Suprapubic skin (tissue), 4 donors: ENCODE data around the gene RPS10. TPM values are rescaled to one million over a fixed set of nuclear protein-coding genes. Genes with fewer than 3 reads are reported as not detected.
"Not testable (repeated sequence)": the region's sequence is repeated elsewhere in the genome, so short reads cannot be mapped to it uniquely, and the experiment has no call there.

Experiments
- DNase-seq, 2 donors: peaks; one replicate each; pipeline ENCODE4 v3.0.0-alpha.2; 2019; ENCODE audit warnings: low spot score in 2 of 2
- H3K27ac ChIP-seq: fragments of 200-600 bp; sonication (generic); one replicate; pipeline ENCODE4 v1.5.1; 2019
- H3K27me3 ChIP-seq: fragments of 200-600 bp; sonication (generic); one replicate; pipeline ENCODE4 v1.5.1; 2019
- H3K36me3 ChIP-seq: fragments of 200-600 bp; sonication (generic); one replicate; pipeline ENCODE4 v1.5.1; 2019
- H3K4me1 ChIP-seq: fragments of 200-600 bp; sonication (generic); one replicate; pipeline ENCODE4 v1.5.1; 2019
- H3K4me3 ChIP-seq: fragments of 200-600 bp; sonication (generic); one replicate; pipeline ENCODE4 v1.5.1; 2019; ENCODE audit warnings: mild to moderate bottlenecking
- H3K9me3 ChIP-seq: fragments of 200-600 bp; sonication (generic); one replicate; pipeline ENCODE4 v1.5.1; 2019
- EP300 ChIP-seq: sonication (generic); formaldehyde crosslinking; IDR thresholded peaks from one replicate; pipeline ENCODE4 v1.6.1; 2017; ENCODE audit warnings: antibody characterized with exemption
- POLR2A ChIP-seq, 2 donors: fragments of 450-650 bp; IDR thresholded peaks; one replicate each; pipeline ENCODE4 v1.6.1; 2017; ENCODE audit warnings: antibody characterized with exemption in 2 of 2, mild to moderate bottlenecking in 2 of 2, moderate library complexity in 2 of 2
- POLR2AphosphoS5 ChIP-seq, 3 donors: sonication (generic); formaldehyde crosslinking; IDR thresholded peaks; one replicate each; pipeline ENCODE4 v1.6.1; 2017; ENCODE audit warnings: antibody characterized with exemption in 3 of 3
- WGBS: methylation state at CpG from one replicate; pipeline ENCODE4 v1.1.5; 2018; 5-methylcytosine and 5-hydroxymethylcytosine counted together
- total RNA-seq, 4 donors: library from RNA; depleted of rRNA; stranded (reverse); fragments of >200 nt; gene quantifications; one replicate each; pipeline ENCODE4 v1.1.0, GENCODE V29; 2016
- TF ChIP-seq, protein P1 (sequence below), 2 donors: fragments of 200-600 bp in 1 of 2; fragments of 450-650 bp in 1 of 2; sonication (generic) in 1 of 2; IDR thresholded peaks; one replicate each; pipeline ENCODE4 v1.5.1; 2016 to 2019; ENCODE audit warnings: antibody characterized with exemption in 2 of 2, mild to moderate bottlenecking in 1 of 2, moderate library complexity in 1 of 2

The RPS10 gene
- total RNA-seq, 4 donors from 2014 or later, result 1,674 to 3,777 (median 3,332) TPM

DNA sequence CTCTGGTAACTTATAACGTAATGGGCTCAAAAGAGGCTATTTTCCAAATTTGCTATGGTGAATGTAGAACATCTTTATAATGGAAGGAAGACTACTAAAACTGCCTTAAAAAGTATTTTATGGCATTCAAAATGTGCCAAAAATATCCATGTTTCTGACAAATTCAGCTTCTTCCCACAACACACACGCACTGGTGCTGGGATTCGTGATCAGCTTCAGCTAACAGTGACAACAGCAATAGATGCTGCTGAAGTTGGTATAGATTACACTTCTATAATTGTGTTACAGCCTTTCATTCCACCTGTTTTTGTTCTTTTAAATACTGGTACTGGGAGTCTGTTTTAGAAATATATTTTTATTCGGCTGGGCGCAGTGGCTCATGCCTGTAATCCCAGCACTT is 52.4 kb downstream of the RPS10 start:
- Histone ChIP-seq H3K9me3 (no peaks in the 10 kb centered on the region), H3K27me3 (no peaks in the 10 kb centered on the region), H3K4me3 (no peak overlapping the region), H3K36me3 (no peaks in the 10 kb centered on the region), H3K4me1 (no peaks in the 10 kb centered on the region), H3K27ac (no peak overlapping the region)
- TF ChIP-seq POLR2A (IDR thresholded peaks at IDR 0.05) (no peak), POLR2AphosphoS5 (IDR thresholded peaks at IDR 0.05) (no peak), EP300 (no peak)
- TF ChIP-seq, protein P1, sequence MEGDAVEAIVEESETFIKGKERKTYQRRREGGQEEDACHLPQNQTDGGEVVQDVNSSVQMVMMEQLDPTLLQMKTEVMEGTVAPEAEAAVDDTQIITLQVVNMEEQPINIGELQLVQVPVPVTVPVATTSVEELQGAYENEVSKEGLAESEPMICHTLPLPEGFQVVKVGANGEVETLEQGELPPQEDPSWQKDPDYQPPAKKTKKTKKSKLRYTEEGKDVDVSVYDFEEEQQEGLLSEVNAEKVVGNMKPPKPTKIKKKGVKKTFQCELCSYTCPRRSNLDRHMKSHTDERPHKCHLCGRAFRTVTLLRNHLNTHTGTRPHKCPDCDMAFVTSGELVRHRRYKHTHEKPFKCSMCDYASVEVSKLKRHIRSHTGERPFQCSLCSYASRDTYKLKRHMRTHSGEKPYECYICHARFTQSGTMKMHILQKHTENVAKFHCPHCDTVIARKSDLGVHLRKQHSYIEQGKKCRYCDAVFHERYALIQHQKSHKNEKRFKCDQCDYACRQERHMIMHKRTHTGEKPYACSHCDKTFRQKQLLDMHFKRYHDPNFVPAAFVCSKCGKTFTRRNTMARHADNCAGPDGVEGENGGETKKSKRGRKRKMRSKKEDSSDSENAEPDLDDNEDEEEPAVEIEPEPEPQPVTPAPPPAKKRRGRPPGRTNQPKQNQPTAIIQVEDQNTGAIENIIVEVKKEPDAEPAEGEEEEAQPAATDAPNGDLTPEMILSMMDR (IDR thresholded peaks at IDR 0.05), result no peak
- DNase-seq, result no peak
- WGBS, result 91% methylated on average over 5 of the region's 5 CpGs

DNA sequence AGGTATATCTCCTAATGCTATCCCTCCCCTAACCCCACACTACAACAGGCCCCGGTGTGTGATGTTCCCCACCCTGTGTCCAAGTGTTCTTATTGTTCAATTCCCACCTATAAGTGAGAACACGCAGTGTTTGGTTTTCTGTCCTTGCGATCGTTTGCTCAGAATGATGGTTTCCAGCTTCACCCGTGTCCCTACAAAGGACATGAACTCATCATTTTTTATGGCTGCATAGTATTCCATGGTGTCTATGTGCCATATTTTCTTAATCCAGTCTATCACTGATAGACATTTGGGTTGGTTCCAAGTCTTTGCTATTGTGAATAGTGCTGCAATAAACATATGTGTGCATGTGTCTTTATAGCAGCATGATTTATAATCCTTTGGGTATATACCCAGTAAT is 54.0 kb downstream of the RPS10 start:
- not testable (repeated sequence) for DNase-seq

DNA sequence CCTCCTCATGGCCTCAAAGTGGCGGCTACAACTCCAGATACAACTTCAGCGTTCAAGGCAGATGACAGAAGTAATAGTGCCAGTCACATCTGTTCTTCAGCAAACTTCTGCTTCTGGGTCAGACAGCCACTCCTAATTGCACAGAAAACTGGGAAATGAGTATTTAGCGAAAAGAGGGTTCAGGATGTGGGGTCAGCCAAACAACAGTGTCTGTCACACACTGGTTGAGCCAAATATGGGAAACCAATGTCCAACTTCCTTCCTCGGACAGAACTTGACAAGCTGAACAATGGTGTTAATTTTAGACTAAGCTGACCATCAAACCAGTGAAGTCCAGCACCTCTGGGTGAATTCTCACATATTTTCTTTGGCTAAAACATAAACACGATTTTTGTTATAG is 55.5 kb downstream of the RPS10 start:
- Histone ChIP-seq H3K36me3 (no peaks in the 10 kb centered on the region), H3K9me3 (no peaks in the 10 kb centered on the region), H3K4me3 (no peak overlapping the region), H3K4me1 (no peaks in the 10 kb centered on the region), H3K27ac (no peak overlapping the region), H3K27me3 (no peaks in the 10 kb centered on the region)
- DNase-seq, result no peak
- WGBS, result 73% methylated on average over 5 of the region's 5 CpGs
- no peak for TF ChIP-seq POLR2AphosphoS5 (IDR thresholded peaks at IDR 0.05)

More for the DNA sequence above, 54.0 kb downstream of the RPS10 start:
- H3K27ac ChIP-seq, H3K36me3 ChIP-seq, H3K9me3 ChIP-seq, H3K27me3 ChIP-seq, H3K4me1 ChIP-seq, H3K4me3 ChIP-seq: not testable (repeated sequence)
- WGBS, result 96% methylated on average over 5 of the region's 5 CpGs

DNA sequence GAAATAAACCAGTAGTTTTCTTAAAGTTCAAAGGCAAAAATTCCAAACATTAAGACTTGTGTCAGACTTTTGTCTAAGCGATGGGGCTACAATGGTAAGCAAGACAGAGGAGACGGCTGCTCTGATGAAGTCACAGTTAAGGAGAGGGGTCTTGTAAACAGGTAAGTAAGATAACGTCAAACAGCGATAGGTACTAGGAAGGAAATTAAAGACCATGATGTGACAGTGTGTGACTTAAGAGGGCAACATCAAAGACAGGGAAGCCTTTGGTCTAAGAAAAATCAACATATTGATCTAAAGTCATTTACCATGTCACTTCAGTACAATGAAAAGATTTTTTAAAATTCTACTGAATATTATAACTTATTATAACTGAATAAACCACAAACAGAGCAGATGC is 56.5 kb downstream of the RPS10 start:
- H3K27me3 ChIP-seq, result no peaks in the 10 kb centered on the region
- H3K27ac ChIP-seq, result no peak overlapping the region
- H3K4me3 ChIP-seq, result no peak overlapping the region
- no peaks in the 10 kb centered on the region for H3K36me3 ChIP-seq
- DNase-seq, result no peak
- 91% methylated on average over 4 of the region's 4 CpGs for WGBS
- no peaks in the 10 kb centered on the region for H3K9me3 ChIP-seq
- TF ChIP-seq, protein P1 (IDR thresholded peaks at IDR 0.05), result no peak
- TF ChIP-seq POLR2A (IDR thresholded peaks at IDR 0.05) (no peak), POLR2AphosphoS5 (IDR thresholded peaks at IDR 0.05) (no peak), EP300 (no peak)
- H3K4me1 ChIP-seq, result no peaks in the 10 kb centered on the region

Other genes starting within 250 kb of the RPS10 start
- 100 to 1,000 TPM in 3 of 4 donors, 10 to 100 TPM in 1; 93.3 to 127 (median 111) TPM for gene HMGA1, start 189.2 kb downstream of the RPS10 start, total RNA-seq
- 10 to 100 TPM; 45.2 to 58.8 (median 51.2) TPM for gene SMIM29, start 177.1 kb downstream of the RPS10 start, total RNA-seq
- 10 to 100 TPM; 23.2 to 34.6 (median 28.0) TPM for gene NUDT3, start 33.4 kb downstream of the RPS10 start, total RNA-seq
- gene PACSIN1, start 40.0 kb upstream of the RPS10 start, total RNA-seq, result under 1 TPM in 2 of 4 donors, not detected in 2; 0.11 to 0.40 TPM
- 10 to 100 TPM; 25.0 to 45.9 (median 32.3) TPM for gene SPDEF, start 130.3 kb upstream of the RPS10 start, total RNA-seq